ENCODE results near the gene KRTAP10-3.
"Not testable (repeated sequence)": the region's sequence is repeated elsewhere in the genome, so short reads cannot be mapped to it uniquely, and the experiment has no call there.

KRTAP10-3 gene

DNA sequence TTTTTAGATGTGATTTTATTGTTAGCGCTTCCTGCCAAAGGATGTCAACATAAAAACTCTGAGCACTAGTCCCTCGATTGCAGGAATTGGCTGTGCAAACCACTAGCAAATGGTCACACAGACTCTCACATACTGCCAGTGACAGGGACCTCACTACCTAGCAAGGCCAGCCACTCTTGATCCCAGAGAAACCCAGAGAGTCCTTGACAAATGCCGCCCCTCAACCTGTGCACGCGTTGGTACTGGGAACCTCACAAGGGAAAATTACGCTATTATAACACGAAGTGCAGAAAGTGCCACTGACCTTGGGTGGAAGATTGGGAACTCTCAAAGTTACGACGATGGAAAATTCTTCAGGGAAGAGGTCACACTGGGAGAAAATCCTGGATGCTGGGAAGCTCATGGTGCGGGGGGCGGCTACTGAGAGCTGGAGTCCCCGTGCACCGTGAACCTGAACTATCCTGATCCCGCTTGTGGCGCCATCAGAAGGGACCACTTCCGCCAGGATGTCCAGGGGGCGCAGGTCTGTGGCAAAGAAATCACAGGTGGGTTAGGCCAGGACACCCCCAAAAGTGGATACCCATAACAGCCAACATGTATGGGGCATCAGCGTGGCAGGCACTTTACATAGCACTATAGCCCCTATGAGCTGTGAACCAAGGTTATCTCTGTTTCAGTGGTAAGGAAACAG is 9.0 kb upstream of the KRTAP10-3 start:
- DNase-seq (ENCODE audit: low read depth), result no peak
- TF ChIP-seq, protein P1, sequence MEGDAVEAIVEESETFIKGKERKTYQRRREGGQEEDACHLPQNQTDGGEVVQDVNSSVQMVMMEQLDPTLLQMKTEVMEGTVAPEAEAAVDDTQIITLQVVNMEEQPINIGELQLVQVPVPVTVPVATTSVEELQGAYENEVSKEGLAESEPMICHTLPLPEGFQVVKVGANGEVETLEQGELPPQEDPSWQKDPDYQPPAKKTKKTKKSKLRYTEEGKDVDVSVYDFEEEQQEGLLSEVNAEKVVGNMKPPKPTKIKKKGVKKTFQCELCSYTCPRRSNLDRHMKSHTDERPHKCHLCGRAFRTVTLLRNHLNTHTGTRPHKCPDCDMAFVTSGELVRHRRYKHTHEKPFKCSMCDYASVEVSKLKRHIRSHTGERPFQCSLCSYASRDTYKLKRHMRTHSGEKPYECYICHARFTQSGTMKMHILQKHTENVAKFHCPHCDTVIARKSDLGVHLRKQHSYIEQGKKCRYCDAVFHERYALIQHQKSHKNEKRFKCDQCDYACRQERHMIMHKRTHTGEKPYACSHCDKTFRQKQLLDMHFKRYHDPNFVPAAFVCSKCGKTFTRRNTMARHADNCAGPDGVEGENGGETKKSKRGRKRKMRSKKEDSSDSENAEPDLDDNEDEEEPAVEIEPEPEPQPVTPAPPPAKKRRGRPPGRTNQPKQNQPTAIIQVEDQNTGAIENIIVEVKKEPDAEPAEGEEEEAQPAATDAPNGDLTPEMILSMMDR (IDR thresholded peaks at IDR 0.05; ENCODE audit: low read length, missing control alignments), result no peak
- H3K4me3 ChIP-seq (replicated peaks; ENCODE audit: low read depth, low read length), result no peak overlapping the region

DNA sequence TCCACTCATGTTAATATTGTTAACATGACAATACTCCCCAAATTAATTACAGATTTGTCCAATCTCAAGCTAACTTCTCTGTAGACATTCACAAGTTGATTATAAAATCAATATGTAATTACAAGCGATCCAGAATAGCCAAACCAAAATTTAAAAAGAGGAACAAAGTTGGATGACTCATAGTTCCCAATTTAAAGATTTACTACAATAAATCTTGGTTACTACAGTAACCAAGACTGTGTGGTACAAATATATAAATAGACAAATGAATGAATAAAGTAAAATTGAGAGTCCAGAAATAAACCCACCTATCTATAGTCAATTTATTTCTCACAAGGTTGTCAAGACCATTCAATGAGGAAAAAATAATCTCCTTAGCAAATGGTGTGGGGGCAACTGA is 7.8 kb upstream of the KRTAP10-3 start:
- no peak for DNase-seq (ENCODE audit: low read depth)
- TF ChIP-seq, protein P1 (IDR thresholded peaks at IDR 0.05; ENCODE audit: low read length, missing control alignments), result no peak
- no peak overlapping the region for H3K4me3 ChIP-seq (replicated peaks; ENCODE audit: low read depth, low read length)

GRCh38 chr21:44564886-44565598 is 6.4 kb upstream of the KRTAP10-3 start:
- TF ChIP-seq, protein P1 (IDR thresholded peaks at IDR 0.05; ENCODE audit: low read length, missing control alignments), result no peak
- no peak for DNase-seq (ENCODE audit: low read depth)
- H3K4me3 ChIP-seq (replicated peaks; ENCODE audit: low read depth, low read length), result no peak overlapping the region

DNA sequence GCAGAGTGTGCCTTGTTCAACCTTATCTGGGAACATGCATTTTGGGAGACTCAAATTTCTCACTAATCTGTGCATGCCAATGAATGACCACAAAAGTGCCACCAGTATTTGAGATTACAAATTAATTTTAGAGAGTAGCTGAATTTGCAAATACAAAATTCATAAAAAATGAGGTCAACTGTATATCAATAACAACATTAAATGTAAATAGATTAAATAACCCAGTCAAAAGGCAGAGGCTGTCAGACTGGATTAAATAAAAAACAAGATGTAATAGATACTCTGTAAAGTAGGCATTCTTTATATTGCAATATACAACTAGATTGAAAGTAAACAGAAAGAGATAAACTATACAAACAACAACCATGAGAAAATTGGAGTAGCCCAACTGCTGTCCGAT is 5.5 kb upstream of the KRTAP10-3 start:
- DNase-seq (ENCODE audit: low read depth), result no peak
- H3K4me3 ChIP-seq (replicated peaks; ENCODE audit: low read depth, low read length), result no peak overlapping the region
- TF ChIP-seq, protein P1 (IDR thresholded peaks at IDR 0.05; ENCODE audit: low read length, missing control alignments), result no peak

- not testable (repeated sequence) for DNase-seq (ENCODE audit: low read depth); H3K4me3 ChIP-seq (replicated peaks; ENCODE audit: low read depth, low read length)
These were observed 293 bp downstream of the KRTAP10-3 start for GRCh38 chr21:44558329-44558675.

DNA sequence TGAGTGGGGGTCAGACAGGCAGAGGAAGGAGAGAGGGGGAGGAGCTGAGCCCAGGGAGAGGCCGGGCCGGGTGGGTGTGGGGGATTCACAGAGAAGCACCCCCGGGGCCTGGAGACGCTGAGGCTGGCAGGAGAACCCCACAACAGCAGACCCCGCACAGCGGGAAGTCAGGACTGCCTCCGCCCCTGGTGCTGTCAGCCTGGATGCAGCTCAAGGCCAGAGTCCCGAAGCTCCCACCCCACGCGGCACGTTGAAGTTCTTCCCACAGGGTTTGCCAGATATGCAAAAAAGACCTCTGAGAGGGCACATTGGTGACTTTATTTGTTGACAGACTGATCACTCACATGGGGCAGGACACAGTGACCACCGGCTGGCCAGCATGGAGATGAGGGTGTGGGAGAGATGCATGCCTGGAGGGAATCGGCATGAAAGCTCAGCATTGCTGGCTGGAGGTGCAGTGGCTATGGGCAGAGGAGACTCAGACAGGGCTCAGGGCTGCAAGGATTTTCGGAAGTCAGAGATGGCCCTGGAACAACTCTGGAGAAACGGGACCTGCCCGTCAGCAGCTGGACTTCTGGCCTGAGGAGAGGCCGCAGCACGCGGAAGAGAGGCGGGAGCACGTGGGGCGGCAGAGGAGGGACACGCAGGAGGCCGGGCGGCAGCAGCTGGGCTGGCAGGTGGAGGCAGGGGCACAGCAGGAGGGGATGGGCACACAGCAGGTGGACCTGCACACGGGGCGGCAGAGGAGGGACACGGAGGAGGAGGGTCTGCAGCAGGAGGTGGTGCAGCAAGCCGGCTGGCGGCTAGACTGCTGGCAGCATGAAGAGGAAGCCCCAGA is 885 bp downstream of the KRTAP10-3 start:
- H3K4me3 ChIP-seq (replicated peaks; ENCODE audit: low read depth, low read length), result no peak overlapping the region
- TF ChIP-seq, protein P1 (IDR thresholded peaks at IDR 0.05; ENCODE audit: low read length, missing control alignments), result no peak
- no peak for DNase-seq (ENCODE audit: low read depth)

DNA sequence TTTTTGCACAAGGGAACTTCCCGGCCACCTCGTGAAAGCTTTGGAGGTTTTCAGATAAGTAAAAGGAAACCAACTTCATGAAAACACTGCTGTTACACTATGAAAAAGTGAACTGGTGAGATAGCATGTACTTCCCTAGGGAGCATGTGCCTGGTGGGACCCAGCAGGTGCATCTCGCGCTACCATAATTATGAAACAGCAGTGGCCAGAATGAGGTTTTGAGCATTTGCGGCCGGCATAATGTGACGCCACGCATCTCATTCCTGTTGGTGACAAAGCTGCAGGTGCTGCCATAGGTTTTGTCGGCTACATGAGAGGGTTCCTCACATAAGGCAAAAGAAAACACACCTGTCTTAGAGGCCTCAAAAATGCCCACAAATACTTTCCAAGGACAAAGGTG is 1.7 kb downstream of the KRTAP10-3 start:
- TF ChIP-seq, protein P1 (IDR thresholded peaks at IDR 0.05; ENCODE audit: low read length, missing control alignments), result no peak
- no peak overlapping the region for H3K4me3 ChIP-seq (replicated peaks; ENCODE audit: low read depth, low read length)
- DNase-seq (ENCODE audit: low read depth), result no peak

Measured in fibroblast of pulmonary artery (primary cell).